HepG2 (cell line): Measurements from ENCODE around the gene LCE3D. TPM values are rescaled to one million over a fixed set of nuclear protein-coding genes. Genes with fewer than 3 reads are reported as not detected.

Source experiments
- ATAC-seq: fragments of 200-7000 bp; cut with Tn5 transposase; 3 replicates; pipeline ENCODE4 v1.9.1; 2020; ENCODE audit warnings: mild to moderate bottlenecking, moderate library complexity
- BruUV-seq: library from RNA; stranded (reverse); fragments of 400-500 nt; replicated peaks from 2 replicates; lab custom pipeline; 2021; lab: Mats Ljungman, UMichigan
- CTCF ChIA-PET: fragments of 300-600 bp; formaldehyde crosslinking; extraction: SDS; loops from one replicate; lab custom pipeline; 2021; ENCODE audit warnings: low total read pairs, inconsistent platforms, low intra/inter-chr PET ratio; lab: Yijun Ruan, JAX
- POLR2A ChIA-PET: fragments of 350-600 bp; sonication (Branson Sonifier 250); formaldehyde crosslinking; loops from one replicate; lab custom pipeline; 2020; ENCODE audit warnings: antibody characterized with exemption, inconsistent platforms; lab: Yijun Ruan, JAX
- DNase-seq: peaks from one replicate; pipeline ENCODE4 v3.0.0-alpha.2; 2015; ENCODE audit warnings: low spot score
- FAIRE-seq: peaks from 3 replicates; lab custom pipeline; 2011; peaks lifted over from hg19 to GRCh38; lab: Jason Lieb, UNC
- H2AFZ ChIP-seq: one replicate; pipeline ENCODE4 v1.6.1; 2011; ENCODE audit warnings: low read length, inconsistent platforms
- H3K27ac ChIP-seq: fragments of 300-600 bp; 3 replicates; pipeline ENCODE4 v1.8.0; 2011; ENCODE audit warnings: mixed run types, mild to moderate bottlenecking, mixed read lengths, low read length, inconsistent platforms; ENCODE audit not compliant: insufficient read depth; ENCODE audit errors: extremely low read length
- H3K27me3 ChIP-seq, 2 experiments: fragments of 200-600 bp in 1 of 2; 2 replicates in 1 of 2; 3 replicates in 1 of 2; pipeline versions ENCODE4 v1.6.0 to v1.8.0; 2011; ENCODE audit warnings: low read length in 2 of 2, mild to moderate bottlenecking in 2 of 2, moderate library complexity in 2 of 2, inconsistent platforms in 1 of 2; ENCODE audit not compliant: insufficient read depth in 2 of 2, control insufficient read depth in 1 of 2
- H3K36me3 ChIP-seq, 2 experiments: fragments of 200-600 bp in 1 of 2; replicated peaks in 1 of 2; 2 replicates in 1 of 2; 3 replicates in 1 of 2; pipeline versions ENCODE4 v1.5.1 to v1.8.0; 2011; ENCODE audit warnings: low read length in 2 of 2, inconsistent platforms in 1 of 2; ENCODE audit not compliant: insufficient read depth in 2 of 2, control insufficient read depth in 1 of 2
- H3K4me1 ChIP-seq: 2 replicates; pipeline ENCODE4 v1.5.1; 2012; ENCODE audit warnings: low read length, inconsistent platforms; ENCODE audit not compliant: insufficient read depth
- H3K4me2 ChIP-seq: 2 replicates; pipeline ENCODE4 v1.6.0; 2011; ENCODE audit warnings: low read depth, low read length, inconsistent platforms
- H3K4me3 ChIP-seq, 3 experiments: fragments of 200-600 bp in 1 of 3; sonication (generic), shearing (Covaris generic) in 1 of 3; replicated peaks in 1 of 3; 2 replicates each; pipeline ENCODE4 v1.5.1; 2011 to 2016; ENCODE audit warnings: low read length in 3 of 3, inconsistent platforms in 2 of 3, low read depth in 2 of 3, mild to moderate bottlenecking in 2 of 3, control low read depth in 1 of 3, mixed read lengths in 1 of 3; ENCODE audit not compliant: insufficient read depth in 1 of 3
- H3K79me2 ChIP-seq: one replicate; pipeline ENCODE4 v1.6.1; 2011; ENCODE audit warnings: low read length, inconsistent platforms; ENCODE audit not compliant: insufficient read depth
- H3K9ac ChIP-seq: 2 replicates; pipeline ENCODE4 v1.6.0; 2011; ENCODE audit warnings: mild to moderate bottlenecking, low read depth, low read length, inconsistent platforms; ENCODE audit not compliant: insufficient read depth
- H3K9me3 ChIP-seq: 2 replicates; pipeline ENCODE4 v1.5.1; 2012; ENCODE audit warnings: mild to moderate bottlenecking, low read length
- H4K20me1 ChIP-seq: 2 replicates; pipeline ENCODE4 v1.6.0; 2011; ENCODE audit warnings: inconsistent platforms, mild to moderate bottlenecking, low read length, moderate library complexity; ENCODE audit not compliant: insufficient read depth
- GZF1 ChIP-seq: sonication (generic); formaldehyde crosslinking; IDR thresholded peaks from 2 replicates; pipeline ENCODE4 v1.5.1; 2020; ENCODE audit warnings: mild to moderate bottlenecking, missing genetic modification reagents
- SOX6 ChIP-seq, 2 experiments: fragments of 450-650 bp in 1 of 2; sonication (generic) in 1 of 2; formaldehyde crosslinking in 1 of 2; IDR thresholded peaks; 2 replicates each; pipeline versions ENCODE4 v1.4.0 to v1.6.1; 2017 to 2020; ENCODE audit warnings: antibody characterized with exemption in 1 of 2, mild to moderate bottlenecking in 1 of 2, missing genetic modification reagents in 1 of 2
- ZKSCAN8 ChIP-seq: IDR thresholded peaks from 2 replicates; pipeline ENCODE4 v1.6.1; 2016; ENCODE audit warnings: borderline replicate concordance, missing genetic modification reagents, missing compliant biosample characterization
- WGBS: methylation state at CpG from one replicate; pipeline ENCODE4 v1.1.6; 2017; ENCODE audit warnings: low lambda C conversion rate; 5-methylcytosine and 5-hydroxymethylcytosine counted together
- in situ Hi-C: cut with HindIII; loops from 2 replicates; pipeline ENCODE4 v1.10.0; 2017; ENCODE audit warnings: low pct_unique_long_range_greater_than_20kb; ENCODE audit not compliant: extremely low pct_ligation_motif_present
- intact Hi-C: fragments of 100-400 bp; cut with micrococcal nuclease; formaldehyde crosslinking; loops from one replicate; pipeline ENCODE4 v1.10.0; 2022; ENCODE audit not compliant: unreplicated experiment
- polyA plus RNA-seq, 8 experiments: library from polyadenylated mRNA; depleted of rRNA in 3 of 8; stranded (reverse) in 7 of 8; unstranded in 1 of 8; fragments of >200 nt; fragmentation: Illumina TruSeq in 4 of 8; extraction: Trizol in 4 of 8; gene quantifications; 2 replicates each; pipeline versions ENCODE4 v1.2.1 to v1.2.3, GENCODE V29; 2011 to 2016; ENCODE audit warnings: low read depth in 4 of 8, missing spikeins in 1 of 8, mixed read lengths in 1 of 8; ENCODE audit not compliant: insufficient read depth in 1 of 8
- total RNA-seq, 5 experiments: library from RNA; depleted of rRNA; stranded (reverse); fragments of >200 nt; fragmentation: Illumina TruSeq; extraction: Trizol; gene quantifications; 2 replicates each; pipeline ENCODE4 v1.2.3, GENCODE V29; 2016; ENCODE audit warnings: low read depth in 1 of 5
- TF ChIP-seq, protein P1 (sequence below): fragments of 450-650 bp; IDR thresholded peaks from 2 replicates; pipeline ENCODE4 v1.6.1; 2016

The LCE3D gene
- total and polyA plus RNA-seq, 2 of the 13 experiments (the other 11 are each of a cell fraction or from before 2014, with no cell fraction given), result not detected

DNA sequence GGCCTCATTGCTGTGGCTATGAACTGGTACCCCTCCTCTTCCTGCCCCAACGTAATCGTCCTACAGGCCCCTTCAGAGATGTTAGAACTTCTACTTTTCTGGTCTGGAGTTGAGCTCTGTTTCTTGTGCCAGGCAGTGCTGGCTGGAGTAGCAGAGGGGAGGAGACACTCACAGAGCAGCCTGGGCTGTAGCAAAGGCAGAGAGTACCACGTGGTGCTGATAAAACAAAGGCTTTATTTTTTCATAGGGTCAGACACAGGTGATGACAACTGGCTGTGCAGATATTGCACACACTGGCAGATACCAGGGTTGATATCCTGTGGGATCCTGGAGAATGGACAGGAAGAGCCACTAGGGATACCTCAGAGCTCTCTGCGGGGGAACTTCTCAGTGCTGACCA lies 42.8 kb downstream of the LCE3D start (continued):
- TF ChIP-seq, protein P1, sequence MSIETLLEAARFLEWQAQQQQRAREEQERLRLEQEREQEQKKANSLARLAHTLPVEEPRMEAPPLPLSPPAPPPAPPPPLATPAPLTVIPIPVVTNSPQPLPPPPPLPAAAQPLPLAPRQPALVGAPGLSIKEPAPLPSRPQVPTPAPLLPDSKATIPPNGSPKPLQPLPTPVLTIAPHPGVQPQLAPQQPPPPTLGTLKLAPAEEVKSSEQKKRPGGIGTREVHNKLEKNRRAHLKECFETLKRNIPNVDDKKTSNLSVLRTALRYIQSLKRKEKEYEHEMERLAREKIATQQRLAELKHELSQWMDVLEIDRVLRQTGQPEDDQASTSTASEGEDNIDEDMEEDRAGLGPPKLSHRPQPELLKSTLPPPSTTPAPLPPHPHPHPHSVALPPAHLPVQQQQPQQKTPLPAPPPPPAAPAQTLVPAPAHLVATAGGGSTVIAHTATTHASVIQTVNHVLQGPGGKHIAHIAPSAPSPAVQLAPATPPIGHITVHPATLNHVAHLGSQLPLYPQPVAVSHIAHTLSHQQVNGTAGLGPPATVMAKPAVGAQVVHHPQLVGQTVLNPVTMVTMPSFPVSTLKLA, result no peak
- TF ChIP-seq SOX6 (IDR thresholded peaks at IDR 0.05) (no peak), SOX6 (CRISPR knock-in tag; IDR thresholded peaks at IDR 0.05) (no peak)
- TF ChIP-seq, all 625 proteins: peak for 0

DNA sequence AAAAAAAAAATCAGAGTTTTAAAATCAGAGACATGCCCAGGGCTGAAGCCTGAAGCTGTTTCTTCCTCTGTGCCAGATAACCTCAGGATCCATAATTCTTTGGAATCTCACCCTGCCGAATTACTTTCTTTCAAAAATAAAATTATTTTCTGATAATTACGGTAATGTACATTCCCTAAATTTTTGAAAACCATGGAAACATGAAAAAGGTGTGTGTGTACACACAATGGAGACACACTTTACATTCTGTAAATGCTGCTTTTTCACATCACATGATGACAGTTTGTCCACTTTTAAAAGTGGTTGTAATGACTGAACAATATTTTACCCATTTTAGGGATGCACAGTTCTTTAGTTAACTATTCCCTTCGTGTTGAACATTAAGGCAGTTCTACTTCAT lies 44.5 kb downstream of the LCE3D start:
- Histone ChIP-seq H3K4me2 (no peak overlapping the region), H2AFZ (no peak overlapping the region), H3K9me3 (no peaks in the 10 kb centered on the region), H3K9ac (no peak overlapping the region), H4K20me1 (no peaks in the 10 kb centered on the region), H3K79me2 (no peaks in the 10 kb centered on the region), H3K4me1 (no peaks in the 10 kb centered on the region), H3K27me3 (0 out of 5 replicates have a peak, but pooled peaks cover 0 to 5% of the 10 kb centered on the region in 2 experiments), H3K27ac (no peak overlapping the region)
- DNase-seq (no peak), ATAC-seq (no peak)
- BruUV-seq, result no TSS peak
- 0% methylated on average over 3 of the region's 3 CpGs for WGBS
- ChIA-PET POLR2A (no interaction called here), CTCF (no interaction called here)
- in situ Hi-C loops, result no loop called here
- peak; percentile 90; the same call in 1 of the 2 replicates for TF ChIP-seq GZF1
- TF ChIP-seq ZKSCAN8 (CRISPR knock-in tag), result no peak
- TF ChIP-seq, all 625 proteins: peak for 1
- intact Hi-C loops, result no loop called here
- Histone ChIP-seq H3K4me3 (no peak overlapping the region), H3K36me3 (no peaks in the 10 kb centered on the region)
- no peak for FAIRE-seq
